Lung (tissue), 12 donors: ENCODE data around the gene PTPRJ. TPM values are rescaled to one million over a fixed set of nuclear protein-coding genes. Genes with fewer than 3 reads are reported as not detected.

Source experiments
- ATAC-seq: fragments of 200-7000 bp; cut with Tn5 transposase; one replicate; pipeline ENCODE4 v1.9.1; 2020; ENCODE audit warnings: moderate number of reproducible peaks; ENCODE audit not compliant: insufficient read depth, low FRiP score
- DNase-seq, 3 donors: peaks; one replicate each; pipeline ENCODE4 v3.0.0-alpha.2; 2013 to 2017
- H3K27ac ChIP-seq, 2 donors: one replicate each; pipeline ENCODE4 v1.5.1; 2013; ENCODE audit warnings: mild to moderate bottlenecking in 2 of 2, moderate library complexity in 2 of 2, control low read depth in 1 of 2, inconsistent platforms in 1 of 2, low read depth in 1 of 2, low read length in 1 of 2
- H3K27me3 ChIP-seq, 3 donors: one replicate each; pipeline ENCODE4 v1.5.1; 2013; ENCODE audit warnings: low read length in 2 of 3; ENCODE audit not compliant: control insufficient read depth in 3 of 3, insufficient read depth in 3 of 3
- H3K36me3 ChIP-seq, 4 donors: one replicate each; pipeline ENCODE4 v1.5.1; 2013; ENCODE audit warnings: low read length in 4 of 4, mild to moderate bottlenecking in 1 of 4, moderate library complexity in 1 of 4; ENCODE audit not compliant: control insufficient read depth in 4 of 4, insufficient read depth in 4 of 4
- H3K4me1 ChIP-seq, 5 donors: one replicate each; pipeline ENCODE4 v1.5.1; 2013; ENCODE audit warnings: low read length in 5 of 5, mild to moderate bottlenecking in 2 of 5, moderate library complexity in 1 of 5; ENCODE audit not compliant: control insufficient read depth in 5 of 5, insufficient read depth in 5 of 5
- H3K4me3 ChIP-seq: one replicate; pipeline ENCODE4 v1.5.1; 2013; ENCODE audit warnings: mild to moderate bottlenecking, control low read depth, moderate library complexity
- H3K9ac ChIP-seq, 2 donors: one replicate each; pipeline ENCODE4 v1.5.1; 2013; ENCODE audit warnings: low read length in 2 of 2, control low read depth in 1 of 2; ENCODE audit not compliant: insufficient read depth in 1 of 2
- H3K9me3 ChIP-seq, 4 donors: one replicate each; pipeline ENCODE4 v1.5.1; 2013; ENCODE audit warnings: low read length in 3 of 4, mild to moderate bottlenecking in 1 of 4, moderate library complexity in 1 of 4; ENCODE audit not compliant: control insufficient read depth in 4 of 4, insufficient read depth in 3 of 4
- WGBS, 2 donors: extraction: QIAGEN DNeasy Blood & Tissue Kit; methylation state at CpG; one replicate each; pipeline ENCODE4 v1.1.7; 2013; 5-methylcytosine and 5-hydroxymethylcytosine counted together
- polyA plus RNA-seq, 2 donors: library from polyadenylated mRNA; stranded (reverse); fragments of 200-250 nt; gene quantifications; one replicate each; pipeline ENCODE4 v1.2.1, GENCODE V29; 2013
- total RNA-seq, 2 donors: library from RNA; depleted of rRNA in 1 of 2; stranded (reverse); fragments of >200 nt in 1 of 2; gene quantifications; one replicate each; pipeline ENCODE4 v1.2.1, GENCODE V29; 2014 to 2021
- TF ChIP-seq, protein P1 (sequence below): IDR thresholded peaks from 2 replicates; pipeline ENCODE4 v1.5.1; 2012; ENCODE audit warnings: mild to moderate bottlenecking; ENCODE audit errors: control extremely low read depth, extremely low read depth
- donor health status: control.
- donor health status: control.
- donor health status: Bipolar disorder and iron deficiency.
- donor health status: healthy.
- donor health status: DM: yes; HTN: yes; CAD: no.

The PTPRJ gene
- total and polyA plus RNA-seq, 4 donors = 3.9 to 51.4 (median 32.0) TPM

DNA sequence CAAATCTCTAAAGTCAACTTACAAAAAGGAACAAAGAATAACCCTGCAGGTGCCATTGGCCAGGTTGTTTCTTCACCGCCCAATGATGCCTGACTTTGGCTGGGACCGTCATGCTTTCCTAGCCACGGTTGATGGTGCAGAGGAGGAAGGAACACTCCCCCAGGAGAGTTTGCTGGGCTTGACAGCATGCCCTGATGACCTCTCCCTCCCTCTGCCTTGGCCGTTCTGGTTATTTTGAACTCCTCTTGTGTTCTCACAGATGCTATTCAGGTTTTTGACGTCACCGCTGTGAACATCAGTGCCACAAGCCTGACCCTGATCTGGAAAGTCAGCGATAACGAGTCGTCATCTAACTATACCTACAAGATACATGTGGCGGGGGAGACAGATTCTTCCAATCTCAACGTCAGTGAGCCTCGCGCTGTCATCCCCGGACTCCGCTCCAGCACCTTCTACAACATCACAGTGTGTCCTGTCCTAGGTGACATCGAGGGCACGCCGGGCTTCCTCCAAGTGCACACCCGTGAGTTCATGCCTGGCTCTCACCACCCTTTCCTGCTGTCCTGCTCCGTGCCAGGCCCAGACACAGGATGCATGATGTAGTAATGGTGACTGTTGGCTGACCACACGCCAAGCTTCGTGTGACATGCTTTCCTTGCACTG is 147.3 kb downstream of the PTPRJ start:
- no peak overlapping the region for H3K4me3 ChIP-seq
- DNase-seq (no peak), ATAC-seq (no peak)
- TF ChIP-seq, protein P1, sequence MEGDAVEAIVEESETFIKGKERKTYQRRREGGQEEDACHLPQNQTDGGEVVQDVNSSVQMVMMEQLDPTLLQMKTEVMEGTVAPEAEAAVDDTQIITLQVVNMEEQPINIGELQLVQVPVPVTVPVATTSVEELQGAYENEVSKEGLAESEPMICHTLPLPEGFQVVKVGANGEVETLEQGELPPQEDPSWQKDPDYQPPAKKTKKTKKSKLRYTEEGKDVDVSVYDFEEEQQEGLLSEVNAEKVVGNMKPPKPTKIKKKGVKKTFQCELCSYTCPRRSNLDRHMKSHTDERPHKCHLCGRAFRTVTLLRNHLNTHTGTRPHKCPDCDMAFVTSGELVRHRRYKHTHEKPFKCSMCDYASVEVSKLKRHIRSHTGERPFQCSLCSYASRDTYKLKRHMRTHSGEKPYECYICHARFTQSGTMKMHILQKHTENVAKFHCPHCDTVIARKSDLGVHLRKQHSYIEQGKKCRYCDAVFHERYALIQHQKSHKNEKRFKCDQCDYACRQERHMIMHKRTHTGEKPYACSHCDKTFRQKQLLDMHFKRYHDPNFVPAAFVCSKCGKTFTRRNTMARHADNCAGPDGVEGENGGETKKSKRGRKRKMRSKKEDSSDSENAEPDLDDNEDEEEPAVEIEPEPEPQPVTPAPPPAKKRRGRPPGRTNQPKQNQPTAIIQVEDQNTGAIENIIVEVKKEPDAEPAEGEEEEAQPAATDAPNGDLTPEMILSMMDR = no peak
- WGBS, 2 donors = 93% methylated on average over 22 of the region's 22 CpGs
- no peaks in the 10 kb centered on the region for H3K9me3 ChIP-seq
- no peaks in the 10 kb centered on the region for H3K4me1 ChIP-seq
- no peak overlapping the region for H3K9ac ChIP-seq
- no peaks in the 10 kb centered on the region for H3K27me3 ChIP-seq
- H3K27ac ChIP-seq = no peak overlapping the region
- H3K36me3 ChIP-seq = peaks cover 0 to 48% (median 16%) of the 10 kb centered on the region in 4 donors

DNA sequence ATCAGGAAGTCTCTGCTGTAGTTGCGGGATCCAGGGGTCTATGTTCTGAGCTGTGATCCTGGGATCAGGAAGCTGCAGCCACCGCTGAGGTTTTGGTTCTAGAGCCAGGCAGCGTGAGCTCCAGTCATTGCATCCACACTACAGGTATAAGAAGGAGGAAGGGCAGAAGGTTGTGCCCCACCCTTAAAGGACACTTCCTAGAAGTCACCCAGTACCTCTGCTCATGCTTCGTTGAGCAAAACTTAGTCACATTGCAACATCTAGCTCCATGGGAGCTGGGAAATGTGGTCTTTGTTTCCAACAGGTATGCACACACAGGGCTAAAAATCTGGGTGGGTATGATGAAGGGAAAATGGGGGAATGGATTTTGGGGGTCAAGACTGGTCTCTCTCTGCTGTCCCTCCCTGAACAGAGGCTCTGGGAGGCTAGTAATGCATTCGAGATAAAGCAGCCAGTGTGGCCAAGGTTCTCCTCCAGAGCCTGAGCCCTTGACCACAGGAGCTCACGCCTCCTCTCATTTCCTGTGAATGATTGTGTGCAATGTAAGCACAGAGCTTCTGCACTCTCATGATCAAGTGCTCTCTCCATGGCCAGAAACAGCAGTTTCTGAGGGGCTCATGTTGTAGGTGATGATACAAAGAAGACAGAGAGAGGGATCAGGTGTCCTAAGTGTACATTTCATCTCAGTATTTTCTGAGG is 149.5 kb downstream of the PTPRJ start:
- Histone ChIP-seq H3K4me1 (no peaks in the 10 kb centered on the region), H3K36me3 (peaks cover 0 to 37% (median 18%) of the 10 kb centered on the region in 4 donors), H3K9me3 (no peaks in the 10 kb centered on the region), H3K4me3 (no peak overlapping the region), H3K27ac (no peak overlapping the region), H3K9ac (no peak overlapping the region), H3K27me3 (no peaks in the 10 kb centered on the region)
- 60 to 76% methylated on average over 6 of the region's 6 CpGs for WGBS, 2 donors
- TF ChIP-seq, protein P1 = no peak
- ATAC-seq (no peak), DNase-seq (no peak)

- no peaks in the 10 kb centered on the region for H3K27me3 ChIP-seq
- peaks cover 3 to 25% (median 7%) of the 10 kb centered on the region in 4 donors for H3K36me3 ChIP-seq
- peaks cover 0 to 3% (median 0%) of the 10 kb centered on the region in 5 donors for H3K4me1 ChIP-seq
- no peak overlapping the region for H3K27ac ChIP-seq
- ATAC-seq (no peak), DNase-seq (no peak)
- TF ChIP-seq, protein P1 = no peak
- H3K4me3 ChIP-seq = no peak overlapping the region
- no peak overlapping the region for H3K9ac ChIP-seq
- 92% methylated on average over 10 of the region's 10 CpGs for WGBS, 2 donors
- no peaks in the 10 kb centered on the region for H3K9me3 ChIP-seq
Measured at GRCh38 chr11:48134221-48134922, 154.0 kb downstream of the PTPRJ start.
